K562 (cell line): ENCODE results near the gene ADAMTS14.

ENCODE experiments used
- CTCF ChIP-seq, 3 experiments: IDR thresholded peaks in 2 of 3; conservative IDR thresholded peaks in 1 of 3; 2 replicates each; pipeline ENCODE4 v1.5.1; 2011 to 2012; ENCODE audit warnings: low read length in 3 of 3, mild to moderate bottlenecking in 3 of 3, control low read depth in 2 of 3, improper control_type of control experiment in 1 of 3, inconsistent platforms in 1 of 3, low read depth in 1 of 3, mixed read lengths in 1 of 3, moderate library complexity in 1 of 3; ENCODE audit not compliant: insufficient read depth in 2 of 3
- IRF2 ChIP-seq: sonication (generic); formaldehyde crosslinking; IDR thresholded peaks from 2 replicates; pipeline ENCODE4 v1.8.1; 2022; ENCODE audit warnings: mild to moderate bottlenecking, missing genetic modification reagents
- JUN ChIP-seq, 2 experiments: sonication (generic) in 1 of 2; formaldehyde crosslinking in 1 of 2; IDR thresholded peaks; 2 replicates each; pipeline versions ENCODE4 v1.6.1 to v1.8.0; 2012 to 2022; ENCODE audit warnings: borderline replicate concordance in 2 of 2, mild to moderate bottlenecking in 2 of 2, improper control_type of control experiment in 1 of 2, low read depth in 1 of 2, low read length in 1 of 2, missing genetic modification reagents in 1 of 2

- TF ChIP-seq JUN (IDR thresholded peaks at IDR 0.05; ENCODE audit: borderline replicate concordance, low read depth, low read length) (no peak), JUN (CRISPR knock-in tag; IDR thresholded peaks at IDR 0.05; ENCODE audit: borderline replicate concordance) (no peak), IRF2 (CRISPR knock-in tag) (no peak), CTCF (IDR thresholded peaks at IDR 0.05 in 2 of 3, conservative IDR thresholded peaks at IDR 0.05 in 1 of 3; ENCODE audit: insufficient read depth in 2 of 3, low read depth in 1 of 3, low read length in 3 of 3) (no peak)
These were observed 64.9 kb downstream of the ADAMTS14 start for GRCh38 chr10:70737250-70737649.
